GM18861 (cell line): ENCODE measurements around the gene MAOA.
"Not testable (repeated sequence)": the region's sequence is repeated elsewhere in the genome, so short reads cannot be mapped to it uniquely, and the experiment has no call there.

Source experiments
- ATAC-seq: cut with Tn5 transposase; IDR thresholded peaks from one replicate; pipeline ENCODE4 v1.9.1; 2021; ENCODE audit not compliant: unreplicated experiment

MAOA gene

GRCh38 chrX:43661521-43662240, 5.6 kb downstream of the MAOA start:
- ATAC-seq = no peak

- ATAC-seq = no peak
Observed at GRCh38 chrX:43663173-43663572, 7.1 kb downstream of the MAOA start.

DNA sequence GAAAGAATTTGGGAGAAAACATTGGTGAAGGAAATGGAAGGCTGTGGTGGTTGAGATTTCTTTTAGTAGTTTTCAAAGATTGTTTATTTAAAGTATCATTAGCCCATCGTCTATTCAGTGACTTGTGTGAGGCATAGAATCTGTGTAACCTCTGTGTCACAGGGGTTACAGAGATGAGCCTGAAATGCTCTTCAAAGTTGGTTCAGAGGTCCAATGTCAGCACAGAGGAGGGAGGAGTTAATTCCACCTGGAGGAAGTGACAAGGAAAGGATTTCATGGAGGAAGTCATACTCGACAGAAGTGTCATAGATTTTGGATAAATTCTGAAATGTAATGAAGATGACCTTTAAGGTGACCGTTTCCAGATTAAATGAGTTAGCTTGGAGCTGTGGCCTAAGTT, 8.2 kb downstream of the MAOA start:
- ATAC-seq = no peak

DNA sequence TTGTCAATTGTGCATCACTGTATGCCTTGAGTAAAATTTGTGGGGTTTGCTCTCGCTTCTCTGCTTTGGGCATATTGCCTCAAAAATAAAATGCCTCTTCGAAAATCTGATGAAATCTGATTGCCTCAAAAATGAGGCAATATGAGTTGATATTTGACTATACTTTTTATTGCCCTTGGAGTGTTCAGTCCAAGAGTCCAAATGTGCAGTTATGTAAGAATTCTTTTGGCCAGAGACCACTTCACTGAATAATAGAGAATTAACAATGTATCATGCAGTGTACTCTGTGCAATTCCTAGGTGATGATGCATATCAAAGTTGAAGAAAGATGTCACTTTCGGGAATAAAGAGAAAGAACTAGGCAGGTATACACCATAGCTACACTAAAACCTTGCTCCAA, 8.6 kb downstream of the MAOA start:
- ATAC-seq = no peak

DNA sequence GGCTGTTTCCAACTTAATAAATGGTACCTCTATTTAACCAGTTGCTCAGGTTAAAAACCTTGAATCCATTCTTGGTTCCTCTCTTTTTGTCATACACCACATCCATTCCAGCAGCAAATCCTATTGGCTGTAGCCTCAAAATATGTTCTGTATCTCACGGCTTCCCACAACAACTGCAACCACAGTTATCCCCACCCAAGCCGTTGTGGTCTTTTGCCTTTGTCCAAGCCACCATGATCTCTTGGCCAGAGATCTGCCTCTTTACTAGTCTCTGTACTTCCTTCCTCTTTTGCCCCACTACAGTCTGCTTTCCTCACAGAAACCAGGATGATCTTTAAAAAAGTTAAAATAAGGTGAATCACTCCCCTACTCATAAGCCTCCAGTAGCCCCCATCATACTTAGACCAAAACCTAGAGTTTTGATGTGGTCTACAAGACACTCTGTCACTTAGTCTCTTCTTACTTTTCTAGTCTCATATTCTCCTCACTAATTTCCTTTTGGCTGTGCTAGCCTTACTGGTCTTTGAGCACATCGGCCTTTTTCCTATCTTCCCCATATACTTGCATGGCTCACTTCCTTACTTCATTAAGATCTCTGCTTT, 10.3 kb downstream of the MAOA start:
- no peak for ATAC-seq

DNA sequence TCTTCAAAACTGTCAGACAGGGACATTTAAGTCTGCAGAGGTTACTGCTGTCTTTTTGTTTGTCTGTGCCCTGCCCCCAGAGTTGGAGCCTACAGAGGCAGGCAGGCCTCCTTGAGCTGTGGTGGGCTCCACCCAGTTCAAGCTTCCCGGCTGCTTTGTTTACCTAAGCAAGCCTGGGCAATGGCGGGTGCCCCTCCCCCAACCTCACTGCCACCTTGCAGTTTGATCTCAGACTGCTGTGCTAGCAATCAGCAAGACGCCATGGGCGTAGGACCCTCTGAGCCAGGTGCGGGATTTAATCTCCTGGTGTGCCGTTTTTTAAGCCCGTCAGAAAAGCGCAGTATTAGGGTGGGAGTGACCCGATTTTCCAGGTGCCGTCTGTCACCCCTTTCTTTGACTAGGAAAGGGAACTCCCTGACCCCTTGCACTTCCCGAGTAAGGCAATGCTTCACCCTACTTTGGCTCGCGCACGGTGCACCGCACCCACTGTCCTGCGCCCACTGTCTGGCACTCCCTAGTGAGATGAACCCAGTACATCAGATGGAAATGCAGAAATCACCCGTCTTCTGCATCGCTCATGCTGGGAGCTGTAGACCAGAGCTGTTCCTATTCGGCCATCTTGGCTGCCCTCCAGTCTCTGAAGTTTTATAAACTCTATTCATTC, 20.0 kb downstream of the MAOA start:
- ATAC-seq = not testable (repeated sequence)

DNA sequence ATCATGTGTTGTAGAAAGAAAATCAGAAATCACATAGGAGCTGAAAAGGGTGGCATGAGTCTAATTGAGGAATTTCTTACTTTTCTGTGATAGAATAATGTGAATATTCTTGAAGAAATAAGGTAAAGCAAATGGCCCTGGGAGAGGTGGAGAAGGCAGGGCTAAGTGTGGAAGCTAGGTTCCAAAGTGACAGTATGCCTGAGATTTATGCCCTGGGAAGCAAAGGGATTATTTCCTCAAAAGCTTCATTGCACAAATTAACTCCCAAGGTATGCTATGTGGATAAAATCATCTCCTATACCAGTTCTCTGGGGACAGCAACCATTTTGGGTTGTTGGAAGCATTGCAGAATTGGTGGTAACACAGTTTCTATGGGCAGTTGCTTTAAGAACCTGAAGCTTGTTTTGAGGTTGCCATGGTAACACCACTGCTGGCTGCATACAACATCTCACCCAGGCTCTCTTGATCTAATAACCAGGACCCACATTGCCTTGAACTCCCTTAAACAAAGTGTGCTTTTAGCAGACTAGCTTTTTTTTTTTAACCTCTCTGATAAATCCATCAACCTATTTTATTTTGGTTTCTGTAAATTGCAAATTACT, 21.0 kb downstream of the MAOA start:
- ATAC-seq = no peak

- no peak for ATAC-seq
Observed at GRCh38 chrX:43677993-43678392, 21.9 kb downstream of the MAOA start.

- no peak for ATAC-seq
Observed at GRCh38 chrX:43679058-43679457, 23.0 kb downstream of the MAOA start.

DNA sequence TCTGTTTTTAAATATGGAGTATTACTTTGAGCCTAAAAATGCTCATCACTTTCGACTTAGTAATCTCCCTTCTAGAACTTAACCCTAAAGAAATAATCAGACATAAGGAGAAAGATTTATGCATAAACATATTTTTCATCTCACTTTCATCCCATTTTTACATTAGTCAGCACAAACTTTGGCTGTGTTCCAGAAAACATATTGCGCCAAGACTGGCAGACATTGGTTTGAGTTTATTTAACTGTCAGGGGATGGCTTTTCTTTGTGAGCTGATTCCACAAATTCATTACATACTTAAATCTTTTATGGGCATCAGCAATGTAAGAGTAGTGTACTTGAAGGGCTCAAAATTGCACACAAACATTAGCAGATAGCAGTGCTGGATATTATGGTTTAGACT, 23.7 kb downstream of the MAOA start:
- no peak for ATAC-seq

GRCh38 chrX:43682726-43683125, 26.6 kb downstream of the MAOA start:
- ATAC-seq = no peak

GRCh38 chrX:43685221-43685620, 29.1 kb downstream of the MAOA start:
- ATAC-seq = no peak

DNA sequence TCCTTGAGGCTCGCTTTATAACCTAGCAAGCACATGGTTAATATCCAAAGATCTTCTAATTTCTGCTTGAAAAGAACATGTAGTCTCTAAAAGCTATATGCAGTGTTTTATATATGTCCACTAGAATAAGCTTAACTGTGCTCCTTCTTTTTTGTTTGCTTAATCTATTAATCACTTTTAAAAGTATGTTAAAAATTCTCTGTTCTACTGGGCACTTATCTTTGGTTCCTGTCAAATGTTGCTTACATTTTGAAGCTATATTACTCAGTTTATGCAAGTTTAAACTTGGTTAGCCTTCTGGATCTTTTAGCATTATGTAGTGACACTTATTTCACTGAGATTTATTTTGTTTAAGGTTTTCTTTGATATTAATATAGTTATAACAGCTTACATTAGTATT, 32.5 kb downstream of the MAOA start:
- ATAC-seq = no peak

GRCh38 chrX:43693602-43694406, 37.7 kb downstream of the MAOA start:
- ATAC-seq = no peak

DNA sequence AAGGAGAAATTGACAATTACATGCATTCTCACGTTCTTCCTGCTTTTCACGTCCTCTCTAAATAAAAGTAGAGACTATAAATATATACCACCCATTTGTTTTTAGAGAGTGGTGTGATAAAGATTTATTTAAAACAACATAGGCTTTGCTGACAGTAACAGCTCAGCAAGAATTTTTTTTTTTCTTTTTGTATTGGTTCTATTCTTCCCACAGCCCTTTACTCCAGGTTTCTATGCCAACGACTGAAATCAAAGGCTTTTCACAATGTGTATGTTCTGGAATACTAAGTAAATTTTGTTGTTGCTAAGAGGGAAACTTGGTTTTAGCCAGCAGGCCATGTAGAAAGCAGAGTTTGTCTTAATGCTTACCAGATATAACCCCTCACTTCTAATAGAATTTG, 43.4 kb downstream of the MAOA start:
- ATAC-seq = no peak

DNA sequence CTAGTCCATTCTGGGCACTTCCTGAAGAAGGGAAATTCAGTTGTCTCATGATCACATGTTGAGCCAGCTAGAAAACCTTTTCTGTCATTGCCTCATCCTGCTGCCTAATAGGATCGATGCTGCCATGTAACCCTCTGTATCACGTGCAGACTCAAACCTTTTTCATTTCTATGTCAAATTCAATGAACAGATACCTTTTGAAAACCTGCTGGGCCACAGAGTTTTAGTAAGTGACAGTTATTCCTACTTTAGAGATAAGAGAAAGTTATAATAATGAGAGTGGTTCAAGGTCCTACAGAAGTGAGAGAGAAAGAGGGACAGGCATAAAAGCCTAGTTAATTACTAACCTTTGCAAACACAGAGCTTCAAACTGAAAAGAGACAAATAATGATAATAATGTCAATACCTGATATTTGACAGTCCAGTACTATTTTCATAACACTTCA, 46.0 kb downstream of the MAOA start:
- ATAC-seq = no peak

DNA sequence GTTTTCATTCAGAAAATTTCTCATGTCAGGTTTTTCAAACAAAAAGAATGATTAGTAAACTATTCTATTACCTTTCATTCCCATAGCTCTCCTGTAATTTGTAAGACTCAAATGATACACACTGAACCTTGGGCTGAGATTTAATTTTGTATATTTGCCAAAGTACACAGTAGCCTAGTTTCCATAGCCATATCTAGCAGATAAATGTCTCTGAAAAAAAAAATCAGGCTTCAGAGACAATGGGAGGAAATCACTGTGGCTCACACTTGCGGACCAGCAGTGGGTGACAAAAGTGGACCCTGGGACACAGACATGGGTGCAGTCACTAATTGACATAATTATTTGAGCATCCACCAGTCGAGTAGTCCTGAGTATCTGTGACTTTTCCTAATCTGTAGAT, 46.6 kb downstream of the MAOA start:
- ATAC-seq = no peak

- ATAC-seq = no peak
Observed at GRCh38 chrX:43703211-43703791, 47.2 kb downstream of the MAOA start.

DNA sequence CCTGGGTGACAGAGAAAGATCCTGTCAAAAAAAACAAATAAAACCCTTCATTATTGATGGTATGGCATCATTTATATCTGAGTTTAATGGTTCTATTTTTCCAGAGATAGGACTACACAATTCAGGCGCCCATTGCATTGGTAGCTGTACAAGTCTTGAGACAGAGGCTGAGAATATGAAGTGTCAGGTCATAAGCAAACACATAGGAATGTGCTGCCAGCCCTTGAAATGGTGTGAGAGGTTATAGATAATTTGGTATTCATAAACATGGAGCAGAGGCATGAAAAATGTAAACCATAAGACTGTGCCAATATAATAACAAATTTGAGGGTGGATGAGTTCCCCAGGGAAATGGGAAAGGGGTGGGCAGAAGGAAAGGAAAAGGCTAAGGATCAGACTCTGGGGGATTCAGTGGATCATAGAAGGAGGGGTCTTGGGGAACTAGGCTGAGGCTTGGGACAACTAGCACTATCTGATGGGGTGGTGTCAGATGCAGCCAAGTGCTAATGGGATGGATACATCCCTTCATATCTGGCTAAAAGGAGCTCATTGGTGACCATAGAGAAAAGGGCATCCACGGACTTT, 50.8 kb downstream of the MAOA start:
- no peak for ATAC-seq

- ATAC-seq = no peak
Observed at GRCh38 chrX:43707812-43708548, 51.9 kb downstream of the MAOA start.
